AG04450 (cell line): ENCODE measurements around the gene FADS3. TPM values are rescaled to one million over a fixed set of nuclear protein-coding genes. Genes with fewer than 3 reads are reported as not detected.

Experiments
- CTCF ChIA-PET: fragments of 300-600, 350-600 bp; formaldehyde crosslinking; extraction: SDS; loops from one replicate; lab custom pipeline; 2022; ENCODE audit warnings: antibody characterized with exemption, inconsistent platforms; lab: Charles Lee
- POLR2A ChIA-PET: fragments of 350-600 bp; formaldehyde crosslinking; extraction: SDS; loops from one replicate; lab custom pipeline; 2021; ENCODE audit warnings: antibody characterized with exemption, inconsistent platforms; lab: Yijun Ruan, JAX
- DNase-seq: peaks from one replicate; pipeline ENCODE4 v3.0.0-alpha.2; 2011; ENCODE audit warnings: low read depth, low spot score
- H3K27ac ChIP-seq: one replicate; pipeline ENCODE4 v1.5.1; 2012; ENCODE audit warnings: low read depth, low read length, control low read depth
- H3K27me3 ChIP-seq: one replicate; pipeline ENCODE4 v1.6.0; 2012; ENCODE audit warnings: low read length; ENCODE audit not compliant: control insufficient read depth, insufficient read depth
- H3K4me3 ChIP-seq: 2 replicates; pipeline ENCODE4 v1.5.1; 2011; ENCODE audit warnings: mild to moderate bottlenecking, low read depth, low read length, control low read depth
- H3K9me3 ChIP-seq: 2 replicates; pipeline ENCODE4 v1.5.1; 2012; ENCODE audit warnings: low read length; ENCODE audit not compliant: control insufficient read depth, insufficient read depth
- CTCF ChIP-seq: IDR thresholded peaks from 2 replicates; pipeline ENCODE4 v1.5.1; 2011; ENCODE audit warnings: low read depth, low read length, control low read depth, inconsistent platforms
- polyA minus RNA-seq: library from RNA; depleted of rRNA, polyadenylated mRNA; stranded (reverse); fragments of >200 nt; gene quantifications from 2 replicates; pipeline ENCODE4 v1.2.3, GENCODE V29; 2011; rRNA and poly(A)+ RNA removed
- polyA plus RNA-seq: library from polyadenylated mRNA; depleted of rRNA; stranded (reverse); fragments of >200 nt; gene quantifications from 2 replicates; pipeline ENCODE4 v1.2.3, GENCODE V29; 2011; rRNA removed

FADS3 gene, protein sequence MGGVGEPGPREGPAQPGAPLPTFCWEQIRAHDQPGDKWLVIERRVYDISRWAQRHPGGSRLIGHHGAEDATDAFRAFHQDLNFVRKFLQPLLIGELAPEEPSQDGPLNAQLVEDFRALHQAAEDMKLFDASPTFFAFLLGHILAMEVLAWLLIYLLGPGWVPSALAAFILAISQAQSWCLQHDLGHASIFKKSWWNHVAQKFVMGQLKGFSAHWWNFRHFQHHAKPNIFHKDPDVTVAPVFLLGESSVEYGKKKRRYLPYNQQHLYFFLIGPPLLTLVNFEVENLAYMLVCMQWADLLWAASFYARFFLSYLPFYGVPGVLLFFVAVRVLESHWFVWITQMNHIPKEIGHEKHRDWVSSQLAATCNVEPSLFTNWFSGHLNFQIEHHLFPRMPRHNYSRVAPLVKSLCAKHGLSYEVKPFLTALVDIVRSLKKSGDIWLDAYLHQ
- polyA plus RNA-seq (38.9 and 52.9 TPM in 2 replicates), polyA minus RNA-seq (64.8 and 99.7 TPM in 2 replicates)

DNA sequence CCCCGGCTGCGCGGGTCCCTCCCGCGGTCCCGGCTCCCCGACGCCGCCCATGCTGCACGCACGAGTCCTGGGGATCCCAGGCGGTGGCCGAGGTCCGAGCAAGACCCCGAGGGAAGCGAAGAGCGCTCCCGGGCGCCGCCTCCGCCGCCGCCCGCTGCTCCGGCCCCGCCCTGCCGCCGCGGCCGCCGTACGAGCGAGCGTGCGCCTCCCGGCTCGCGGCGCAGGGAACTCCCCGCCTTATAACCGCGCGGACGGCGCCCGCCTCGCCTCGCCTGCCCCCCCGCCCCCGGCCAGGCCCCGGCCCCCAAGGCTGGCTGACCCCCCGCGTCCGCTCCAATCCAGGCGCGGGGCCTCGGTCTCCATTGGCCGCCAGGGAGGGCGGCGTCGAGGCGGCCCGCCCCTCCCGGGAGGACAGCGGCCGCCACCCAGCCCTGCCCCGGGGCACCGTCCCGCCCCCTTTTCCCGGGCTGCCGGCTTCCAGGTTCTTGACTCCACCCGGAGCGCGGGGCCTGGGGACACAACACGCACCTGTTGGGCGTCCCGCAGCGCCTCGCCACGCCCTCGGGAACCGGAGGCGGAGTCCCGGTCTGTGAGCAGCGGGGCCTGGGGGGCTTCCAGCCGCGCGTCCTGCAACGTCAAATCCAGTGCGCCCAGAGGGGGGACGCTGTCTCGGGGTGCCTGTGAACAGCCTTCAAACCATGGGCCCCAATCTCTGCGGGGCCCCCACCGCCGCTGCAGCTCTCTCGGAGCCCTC lies at the start of gene FADS3:
TSS of gene FADS3 (minus strand) at position 215 of the 754 bp plus-strand sequence. CDS start at position 51, 164 bp downstream.
- Histone ChIP-seq H3K9me3 (peaks cover 5% of the 10 kb centered on the region), H3K4me3 (peak within 1 kb of the TSS; percentile 84), H3K27me3 (no peaks in the 10 kb centered on the region), H3K27ac (no peak within 1 kb of the TSS)
- DNase-seq: no peak
- TF ChIP-seq CTCF: no peak
- ChIA-PET CTCF (interaction anchor here (1.2 to 2.8 kb wide), 5 partner anchors 8 to 190 kb away, joined by 4 to 12 read pairs (median 10); no protein-coding TSS in a partner anchor), POLR2A (interaction anchor here (0.9 to 1.3 kb wide), 2 partner anchors 60 to 94 kb away, joined by 3 to 4 read pairs; no protein-coding TSS in a partner anchor)

GRCh38 chr11:61940466-61940865 lies 49.1 kb upstream of the FADS3 start:
- no peak for TF ChIP-seq CTCF
- H3K9me3 ChIP-seq: peaks cover 11% of the 10 kb centered on the region
- DNase-seq: no peak
- no peak overlapping the region for H3K4me3 ChIP-seq
- CTCF ChIA-PET: interaction anchor here (0.7 to 4.4 kb wide), 3 partner anchors 14 to 141 kb away, joined by 3 to 27 read pairs (median 3); no protein-coding TSS in a partner anchor
- H3K27me3 ChIP-seq: peaks cover 18% of the 10 kb centered on the region
- POLR2A ChIA-PET: no interaction called here
- H3K27ac ChIP-seq: no peak overlapping the region

DNA sequence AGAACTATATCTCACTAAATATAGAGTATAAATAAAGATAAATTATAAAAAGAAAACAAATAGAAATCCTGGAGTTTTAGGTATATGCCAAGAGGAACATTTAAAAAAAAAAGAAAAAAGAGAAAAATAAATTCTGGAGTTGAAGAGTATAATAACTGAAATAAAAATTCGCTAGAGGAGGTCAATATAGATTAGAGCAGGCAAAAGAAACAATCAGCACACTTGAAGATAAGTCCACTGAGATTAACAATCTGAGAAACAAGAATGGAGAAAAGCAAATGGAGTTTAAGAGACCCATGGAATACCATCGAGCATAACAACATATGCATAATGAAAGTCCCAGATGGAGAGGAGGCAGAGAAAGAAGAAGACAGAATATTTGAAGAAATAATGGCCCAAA lies 44.5 kb upstream of the FADS3 start:
- H3K4me3 ChIP-seq: no peak overlapping the region
- CTCF ChIA-PET: interaction anchor here (1.1 to 2.9 kb wide), 3 partner anchors 12 to 172 kb away, joined by 3 to 19 read pairs (median 7); no protein-coding TSS in a partner anchor
- POLR2A ChIA-PET: no interaction called here
- no peak for DNase-seq
- peaks cover 8% of the 10 kb centered on the region for H3K27me3 ChIP-seq
- H3K9me3 ChIP-seq: peaks cover 11% of the 10 kb centered on the region
- H3K27ac ChIP-seq: no peak overlapping the region
- no peak for TF ChIP-seq CTCF

DNA sequence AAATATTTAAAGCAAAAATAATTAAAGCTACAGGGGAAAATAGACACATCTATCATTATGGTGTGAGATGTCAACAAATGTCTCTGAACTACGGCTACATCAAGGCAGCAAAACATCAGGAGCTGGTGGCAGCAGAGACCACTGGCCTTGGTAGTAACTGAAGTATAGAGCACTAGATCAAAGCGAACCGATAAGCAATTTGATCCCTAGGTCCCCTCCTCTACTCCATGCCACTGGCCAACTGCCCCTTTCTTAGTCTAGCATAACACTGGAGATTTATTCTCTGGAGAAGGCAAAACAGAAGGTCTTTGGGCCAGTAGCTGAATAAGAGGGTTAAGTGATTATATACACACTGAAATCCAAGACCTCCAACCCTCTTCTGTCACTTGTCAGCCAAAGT lies 39.6 kb upstream of the FADS3 start:
- Histone ChIP-seq H3K27me3 (peaks cover 3% of the 10 kb centered on the region), H3K9me3 (no peaks in the 10 kb centered on the region), H3K4me3 (no peak overlapping the region), H3K27ac (no peak overlapping the region)
- POLR2A ChIA-PET: no interaction called here
- CTCF ChIA-PET: interaction anchor here (0.6 to 5.7 kb wide), 4 partner anchors 16 to 445 kb away, joined by 3 to 31 read pairs (median 4); no protein-coding TSS in a partner anchor
- TF ChIP-seq CTCF: no peak
- no peak for DNase-seq
